Measurements from ENCODE around the gene TMEM178B. TPM values are rescaled to one million over a fixed set of nuclear protein-coding genes. Genes with fewer than 3 reads are reported as not detected.
"Not testable (repeated sequence)": the region's sequence is repeated elsewhere in the genome, so short reads cannot be mapped to it uniquely, and the experiment has no call there.

The TMEM178B gene
- polyA plus RNA-seq, 1 of the 3 experiments (the other 2 are of a cell fraction), result 0.20 TPM

DNA sequence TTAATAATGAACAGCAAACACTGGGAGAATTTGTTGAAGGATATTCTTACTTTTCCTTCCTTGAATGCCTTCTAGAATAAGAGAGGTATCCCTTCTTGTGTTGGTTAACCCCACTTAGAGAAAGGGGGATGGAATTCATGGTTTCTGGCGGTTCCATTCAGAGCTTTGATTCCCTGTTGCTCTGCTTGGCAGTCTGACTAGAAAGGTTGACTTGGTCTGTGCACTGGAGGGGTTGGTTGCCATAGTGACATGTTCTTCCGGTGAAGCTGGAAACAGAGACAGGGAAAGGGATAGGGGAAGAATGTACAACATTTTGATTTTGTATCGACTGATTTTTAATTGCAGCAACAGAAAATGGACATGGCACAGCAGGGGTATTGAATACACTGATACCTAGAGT is 2.5 kb downstream of the TMEM178B start:
- Histone ChIP-seq H3K36me3 (replicated peaks in 1 of 2; ENCODE audit: control insufficient read depth in 1 of 2, insufficient read depth in 2 of 2, low read length in 1 of 2) (no peaks in the 10 kb centered on the region), H3F3A (replicated peaks; ENCODE audit: insufficient read depth) (no peaks in the 10 kb centered on the region), H3K9ac (no peak overlapping the region), H3K79me2 (ENCODE audit: insufficient read depth) (no peaks in the 10 kb centered on the region), H4K20me1 (ENCODE audit: insufficient read depth) (no peaks in the 10 kb centered on the region), H3K4me3 (ENCODE audit: low read depth in 2 of 2, low read length in 1 of 2) (peak overlapping the region in 1 of 2 experiments; percentile 33; a peak in 2 of 4 replicates), H2AFZ (ENCODE audit: low read depth) (no peak overlapping the region), H3K9me2 (no peaks in the 10 kb centered on the region), H3K4me2 (no peak overlapping the region), H3K27ac (ENCODE audit: low read depth in 2 of 2, low read length in 1 of 2) (peak overlapping the region in 1 of 2 experiments; percentile 67; a peak in 2 of 4 replicates), H3K27me3 (ENCODE audit: insufficient read depth) (peaks cover 26% of the 10 kb centered on the region), H3K9me3 (no peaks in the 10 kb centered on the region), H3K4me1 (ENCODE audit: control insufficient read depth in 1 of 2, insufficient read depth in 2 of 2, low read depth in 1 of 2, low read length in 1 of 2) (peaks cover 4 to 31% of the 10 kb centered on the region in 2 experiments; a peak in 2 of 4 replicates)
- WGBS (ENCODE audit: low lambda C conversion rate), result 7% methylated on average over 3 of the region's 3 CpGs
- ChIA-PET POLR2A (interaction anchor here (0.9 to 1.3 kb wide), 4 partner anchors 61 to 474 kb away, joined by 3 to 5 read pairs (median 4); partner anchors contain the start of gene MRPS33), CTCF (interaction anchor here (0.9 to 9.1 kb wide), 8 partner anchors 9 to 573 kb away, joined by 3 to 165 read pairs (median 4); no protein-coding TSS in a partner anchor)
- TF ChIP-seq CTCF (IDR thresholded peaks at IDR 0.05) (no peak), MXI1 (IDR thresholded peaks at IDR 0.05; ENCODE audit: low read depth, low read length) (peak; percentile 40; the same call in 1 of the 2 replicates)
- peak; percentile 75 for DNase-seq

- no peak overlapping the region for H2AFZ ChIP-seq (ENCODE audit: low read depth)
- H3K4me3 ChIP-seq (ENCODE audit: low read depth in 2 of 2, low read length in 1 of 2), result no peak overlapping the region
- H3K27me3 ChIP-seq (ENCODE audit: insufficient read depth), result peaks cover 9% of the 10 kb centered on the region
- CTCF ChIA-PET, result interaction anchor here (0.8 to 1.8 kb wide), 3 partner anchors 20 to 140 kb away, joined by 3 to 6 read pairs (median 3); no protein-coding TSS in a partner anchor
- H3K27ac ChIP-seq (ENCODE audit: low read depth in 2 of 2, low read length in 1 of 2), result no peak overlapping the region
- no peaks in the 10 kb centered on the region for H3K9me3 ChIP-seq
- H3K9ac ChIP-seq, result no peak overlapping the region
- POLR2A ChIA-PET, result no interaction called here
- H3K79me2 ChIP-seq (ENCODE audit: insufficient read depth), result no peaks in the 10 kb centered on the region
- peaks cover 0 to 21% of the 10 kb centered on the region in 2 experiments; a peak in 2 of 4 replicates for H3K4me1 ChIP-seq (ENCODE audit: control insufficient read depth in 1 of 2, insufficient read depth in 2 of 2, low read depth in 1 of 2, low read length in 1 of 2)
- 60% methylated on average over 8 of the region's 8 CpGs for whole genome bisulfite sequencing (ENCODE audit: low lambda C conversion rate)
- DNase-seq, result no peak
- no peak overlapping the region for H3K4me2 ChIP-seq
- no peaks in the 10 kb centered on the region for H3F3A ChIP-seq (replicated peaks; ENCODE audit: insufficient read depth)
- H3K36me3 ChIP-seq (replicated peaks in 1 of 2; ENCODE audit: control insufficient read depth in 1 of 2, insufficient read depth in 2 of 2, low read length in 1 of 2), result no peaks in the 10 kb centered on the region
- H4K20me1 ChIP-seq (ENCODE audit: insufficient read depth), result no peaks in the 10 kb centered on the region
- no peaks in the 10 kb centered on the region for H3K9me2 ChIP-seq
- TF ChIP-seq, protein P1, sequence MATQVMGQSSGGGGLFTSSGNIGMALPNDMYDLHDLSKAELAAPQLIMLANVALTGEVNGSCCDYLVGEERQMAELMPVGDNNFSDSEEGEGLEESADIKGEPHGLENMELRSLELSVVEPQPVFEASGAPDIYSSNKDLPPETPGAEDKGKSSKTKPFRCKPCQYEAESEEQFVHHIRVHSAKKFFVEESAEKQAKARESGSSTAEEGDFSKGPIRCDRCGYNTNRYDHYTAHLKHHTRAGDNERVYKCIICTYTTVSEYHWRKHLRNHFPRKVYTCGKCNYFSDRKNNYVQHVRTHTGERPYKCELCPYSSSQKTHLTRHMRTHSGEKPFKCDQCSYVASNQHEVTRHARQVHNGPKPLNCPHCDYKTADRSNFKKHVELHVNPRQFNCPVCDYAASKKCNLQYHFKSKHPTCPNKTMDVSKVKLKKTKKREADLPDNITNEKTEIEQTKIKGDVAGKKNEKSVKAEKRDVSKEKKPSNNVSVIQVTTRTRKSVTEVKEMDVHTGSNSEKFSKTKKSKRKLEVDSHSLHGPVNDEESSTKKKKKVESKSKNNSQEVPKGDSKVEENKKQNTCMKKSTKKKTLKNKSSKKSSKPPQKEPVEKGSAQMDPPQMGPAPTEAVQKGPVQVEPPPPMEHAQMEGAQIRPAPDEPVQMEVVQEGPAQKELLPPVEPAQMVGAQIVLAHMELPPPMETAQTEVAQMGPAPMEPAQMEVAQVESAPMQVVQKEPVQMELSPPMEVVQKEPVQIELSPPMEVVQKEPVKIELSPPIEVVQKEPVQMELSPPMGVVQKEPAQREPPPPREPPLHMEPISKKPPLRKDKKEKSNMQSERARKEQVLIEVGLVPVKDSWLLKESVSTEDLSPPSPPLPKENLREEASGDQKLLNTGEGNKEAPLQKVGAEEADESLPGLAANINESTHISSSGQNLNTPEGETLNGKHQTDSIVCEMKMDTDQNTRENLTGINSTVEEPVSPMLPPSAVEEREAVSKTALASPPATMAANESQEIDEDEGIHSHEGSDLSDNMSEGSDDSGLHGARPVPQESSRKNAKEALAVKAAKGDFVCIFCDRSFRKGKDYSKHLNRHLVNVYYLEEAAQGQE (IDR thresholded peaks at IDR 0.05; ENCODE audit: low read depth, low read length), result peak; percentile 74; the same call in 1 of the 2 replicates
- no peak for TF ChIP-seq EP300 (IDR thresholded peaks at IDR 0.05; ENCODE audit: borderline replicate concordance in 1 of 2, low read depth in 1 of 2, low read length in 1 of 2)
These were observed 5.4 kb downstream of the TMEM178B start for GRCh38 chr7:141079219-141079618.

DNA sequence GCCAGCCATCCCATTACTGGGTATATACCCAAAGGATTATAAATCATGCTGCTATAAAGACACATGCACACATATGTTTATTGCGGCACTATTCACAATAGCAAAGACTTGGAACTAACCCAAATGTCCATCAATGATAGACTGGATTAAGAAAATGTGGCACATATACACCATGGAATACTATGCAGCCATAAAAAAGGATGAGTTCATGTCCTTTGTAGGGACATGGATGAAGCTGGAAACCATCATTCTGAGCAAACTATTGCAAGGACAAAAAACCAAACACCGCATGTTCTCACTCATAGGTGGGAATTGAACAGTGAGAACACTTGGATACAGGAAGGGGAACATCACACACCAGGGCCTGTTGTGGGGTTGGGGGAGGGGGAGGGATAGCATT is 15.6 kb downstream of the TMEM178B start:
- H3K27me3 ChIP-seq (ENCODE audit: insufficient read depth); H3K36me3 ChIP-seq (replicated peaks in 1 of 2; ENCODE audit: control insufficient read depth in 1 of 2, insufficient read depth in 2 of 2, low read length in 1 of 2); H3K27ac ChIP-seq (ENCODE audit: low read depth in 2 of 2, low read length in 1 of 2); H3K9me3 ChIP-seq; H4K20me1 ChIP-seq (ENCODE audit: insufficient read depth); H3K4me2 ChIP-seq; H3F3A ChIP-seq (replicated peaks; ENCODE audit: insufficient read depth); H2AFZ ChIP-seq (ENCODE audit: low read depth); H3K79me2 ChIP-seq (ENCODE audit: insufficient read depth); H3K9ac ChIP-seq; H3K4me1 ChIP-seq (ENCODE audit: control insufficient read depth in 1 of 2, insufficient read depth in 2 of 2, low read depth in 1 of 2, low read length in 1 of 2); DNase-seq; POLR2A ChIA-PET; CTCF ChIA-PET; H3K4me3 ChIP-seq (ENCODE audit: low read depth in 2 of 2, low read length in 1 of 2); H3K9me2 ChIP-seq: not testable (repeated sequence)
- WGBS (ENCODE audit: low lambda C conversion rate), result 50% methylated on average over 2 of the region's 2 CpGs

All from SK-N-SH (cell line).